Ishikawa (cell line): ENCODE measurements around the gene RPS19.

ENCODE experiments used
- CEBPB ChIP-seq: IDR thresholded peaks from 2 replicates; pipeline ENCODE4 v1.6.1; 2012
- EP300 ChIP-seq: IDR thresholded peaks from 2 replicates; pipeline ENCODE4 v1.6.1; 2012; ENCODE audit warnings: borderline replicate concordance
- FOXM1 ChIP-seq: IDR thresholded peaks from 2 replicates; pipeline ENCODE4 v1.6.1; 2012; ENCODE audit warnings: low read depth, borderline replicate concordance
- MAX ChIP-seq: IDR thresholded peaks from 2 replicates; pipeline ENCODE4 v1.6.1; 2012
- NFIC ChIP-seq: IDR thresholded peaks from 2 replicates; pipeline ENCODE4 v1.6.1; 2012
- RAD21 ChIP-seq: IDR thresholded peaks from 2 replicates; pipeline ENCODE4 v1.6.1; 2012; ENCODE audit warnings: low read depth
- REST ChIP-seq: IDR thresholded peaks from 2 replicates; pipeline ENCODE4 v1.6.1; 2012; ENCODE audit warnings: low read depth, mild to moderate bottlenecking
- TAF1 ChIP-seq: IDR thresholded peaks from 2 replicates; pipeline ENCODE4 v1.6.1; 2012; ENCODE audit warnings: low read depth, mild to moderate bottlenecking
- TCF12 ChIP-seq: IDR thresholded peaks from 2 replicates; pipeline ENCODE4 v1.6.1; 2012; ENCODE audit warnings: low read depth
- TEAD4 ChIP-seq: IDR thresholded peaks from 2 replicates; pipeline ENCODE4 v1.6.1; 2012
- USF1 ChIP-seq: IDR thresholded peaks from 2 replicates; pipeline ENCODE4 v1.6.1; 2012
- YY1 ChIP-seq: IDR thresholded peaks from 2 replicates; pipeline ENCODE4 v1.6.1; 2012; ENCODE audit warnings: low read depth
- ZBTB7A ChIP-seq: IDR thresholded peaks from 2 replicates; pipeline ENCODE4 v1.6.1; 2012; ENCODE audit warnings: low read depth

- TF ChIP-seq EP300 (no peak), YY1 (no peak), FOXM1 (no peak), REST (no peak), ZBTB7A (no peak), RAD21 (peak; percentile 46; the same call in 1 of the 2 replicates), TAF1 (no peak), TEAD4 (no peak), MAX (no peak), NFIC (no peak), USF1 (no peak), CEBPB (no peak), TCF12 (no peak)
Observed at GRCh38 chr19:41872775-41873647, 13.0 kb downstream of the RPS19 start.
